GM18951 (cell line): ENCODE measurements around the gene TCERG1L.

Experiments used
- POLR2A ChIP-seq: IDR thresholded peaks from 4 replicates; pipeline ENCODE4 v1.6.1; 2011; ENCODE audit warnings: mild to moderate bottlenecking; ENCODE audit not compliant: insufficient read length, insufficient read depth; ENCODE audit errors: extremely low read depth
- in situ Hi-C: fragments of 300-500 bp; cut with MboI; formaldehyde crosslinking; loops from one replicate; pipeline ENCODE4 v1.12.0; 2022; ENCODE audit warnings: low sequenced_read_pairs, mixed read lengths, inconsistent platforms; ENCODE audit not compliant: unreplicated experiment

The TCERG1L gene

DNA sequence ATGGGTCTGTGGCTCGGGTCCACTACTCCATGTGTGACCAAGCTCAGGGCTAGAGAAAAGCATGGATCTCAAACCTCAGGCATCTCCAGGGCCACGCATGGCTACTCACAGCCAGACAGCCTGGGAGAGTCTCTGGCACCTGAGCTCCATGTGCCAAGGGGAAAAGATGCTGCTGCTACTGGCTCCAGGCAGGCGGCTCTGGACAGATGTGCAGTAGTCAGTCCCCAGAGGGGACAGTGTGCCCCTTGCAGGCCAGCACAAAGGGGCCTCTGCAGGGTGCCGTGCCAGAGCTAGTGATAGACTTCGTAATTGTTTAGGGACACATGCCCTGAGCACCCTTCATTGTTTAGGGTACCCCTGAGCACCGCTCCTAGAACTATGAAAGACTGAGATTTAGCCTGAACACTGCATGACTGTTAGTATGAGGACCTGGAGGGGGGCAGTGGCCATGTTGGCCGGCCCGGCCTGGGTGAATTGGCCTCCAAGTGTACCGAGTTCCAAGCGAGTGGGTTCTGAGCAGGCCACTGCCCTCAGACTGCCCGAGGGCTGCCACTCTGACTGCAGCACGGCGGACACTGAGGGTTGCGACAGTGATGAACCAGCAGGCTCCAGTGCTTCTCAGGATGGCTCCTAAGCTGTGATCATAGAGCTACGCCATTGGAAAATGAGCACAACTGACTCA, 80.7 kb downstream of the TCERG1L start:
- in situ Hi-C loops, result no loop called here

GRCh38 chr10:131230166-131230565, 81.4 kb downstream of the TCERG1L start:
- no peak for TF ChIP-seq POLR2A
- in situ Hi-C loops, result no loop called here

More for the DNA sequence above, 80.7 kb downstream of the TCERG1L start:
- TF ChIP-seq POLR2A, result no peak

GRCh38 chr10:131227163-131227740, 84.3 kb downstream of the TCERG1L start:
- in situ Hi-C loops, result no loop called here
- TF ChIP-seq POLR2A, result no peak

- in situ Hi-C loops, result no loop called here
- no peak for TF ChIP-seq POLR2A
These were observed 84.9 kb downstream of the TCERG1L start for GRCh38 chr10:131226446-131227162.

DNA sequence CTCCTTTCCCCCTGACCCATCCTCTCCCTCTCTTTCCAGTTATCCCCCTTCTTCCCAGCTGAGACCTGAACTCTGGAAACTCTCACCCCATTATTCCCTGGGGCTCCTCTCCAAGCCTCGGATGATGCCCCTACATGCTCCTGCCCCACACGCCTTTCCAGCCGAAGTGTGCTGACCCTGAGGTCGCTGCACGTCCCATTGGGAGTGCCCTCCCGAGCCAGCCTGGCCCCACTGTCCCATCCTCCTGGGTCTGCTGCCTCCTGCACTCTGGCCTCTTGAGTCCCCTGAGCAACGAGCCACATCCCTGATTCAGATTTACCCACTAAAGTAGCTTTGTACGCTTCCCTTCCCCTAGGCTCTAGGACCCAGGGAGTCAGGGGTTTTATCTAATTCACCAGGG, 87.4 kb downstream of the TCERG1L start:
- in situ Hi-C loops, result no loop called here

GRCh38 chr10:131223422-131223821, 88.1 kb downstream of the TCERG1L start:
- TF ChIP-seq POLR2A, result no peak
- in situ Hi-C loops, result no loop called here

More for the DNA sequence above, 87.4 kb downstream of the TCERG1L start:
- no peak for TF ChIP-seq POLR2A

DNA sequence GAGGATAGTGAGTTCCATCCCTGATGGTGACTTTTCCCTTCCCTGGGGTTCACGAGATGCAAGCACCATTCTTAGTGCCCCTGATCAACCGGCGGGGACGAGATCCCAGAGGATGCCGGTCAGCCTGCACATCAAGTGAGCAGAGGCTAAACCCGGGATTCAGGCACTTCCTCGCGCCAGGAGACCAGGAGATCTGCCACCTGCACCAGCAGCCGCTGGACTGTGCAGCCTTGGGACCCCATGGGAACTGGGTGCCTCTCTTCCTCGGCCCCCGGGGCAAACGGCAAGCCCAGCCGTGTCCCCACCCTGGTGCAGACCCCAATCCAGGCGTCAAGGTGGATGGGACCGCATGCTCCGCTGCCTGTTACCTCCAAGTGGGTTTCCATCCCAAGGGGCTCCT, 88.5 kb downstream of the TCERG1L start:
- in situ Hi-C loops, result no loop called here
- TF ChIP-seq POLR2A, result no peak

- no peak for TF ChIP-seq POLR2A
- in situ Hi-C loops, result no loop called here
These were observed 89.8 kb downstream of the TCERG1L start for GRCh38 chr10:131221632-131222277.

DNA sequence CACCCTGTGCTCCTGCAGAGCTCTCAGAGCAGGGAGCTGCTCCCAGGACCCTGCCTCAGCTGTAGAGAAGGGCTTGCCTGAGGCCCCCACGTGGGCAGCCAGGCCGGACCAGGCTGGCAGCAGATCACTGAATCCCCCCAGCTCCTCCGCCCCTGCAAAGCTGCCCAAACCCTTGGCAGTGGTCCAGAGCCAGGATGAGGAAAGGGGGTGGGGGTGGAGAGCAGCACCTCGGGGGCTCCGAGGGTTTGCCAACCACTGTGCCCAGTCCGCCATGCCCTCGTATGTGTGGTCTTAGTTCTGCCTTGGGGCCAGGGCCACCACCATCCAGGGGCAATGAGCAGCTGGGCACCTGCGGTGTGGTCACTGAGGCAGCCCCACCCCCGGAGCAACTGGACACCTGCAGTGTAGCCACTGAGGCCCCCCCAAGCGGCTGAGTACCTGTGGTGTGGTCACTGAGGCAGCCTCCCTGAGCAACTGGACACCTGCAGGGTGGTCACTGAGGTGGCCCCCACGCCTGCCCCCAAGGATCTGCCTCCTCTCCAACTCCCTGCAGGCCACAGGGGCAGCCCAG, 90.8 kb downstream of the TCERG1L start:
- TF ChIP-seq POLR2A, result no peak

GRCh38 chr10:131219955-131220489, 91.5 kb downstream of the TCERG1L start:
- in situ Hi-C loops, result no loop called here
- TF ChIP-seq POLR2A, result no peak

More for the DNA sequence above, 90.8 kb downstream of the TCERG1L start:
- in situ Hi-C loops, result no loop called here

- TF ChIP-seq POLR2A, result no peak
- in situ Hi-C loops, result no loop called here
These were observed 92.0 kb downstream of the TCERG1L start for GRCh38 chr10:131219584-131219886.

GRCh38 chr10:131218811-131219583, 92.5 kb downstream of the TCERG1L start:
- TF ChIP-seq POLR2A, result no peak

DNA sequence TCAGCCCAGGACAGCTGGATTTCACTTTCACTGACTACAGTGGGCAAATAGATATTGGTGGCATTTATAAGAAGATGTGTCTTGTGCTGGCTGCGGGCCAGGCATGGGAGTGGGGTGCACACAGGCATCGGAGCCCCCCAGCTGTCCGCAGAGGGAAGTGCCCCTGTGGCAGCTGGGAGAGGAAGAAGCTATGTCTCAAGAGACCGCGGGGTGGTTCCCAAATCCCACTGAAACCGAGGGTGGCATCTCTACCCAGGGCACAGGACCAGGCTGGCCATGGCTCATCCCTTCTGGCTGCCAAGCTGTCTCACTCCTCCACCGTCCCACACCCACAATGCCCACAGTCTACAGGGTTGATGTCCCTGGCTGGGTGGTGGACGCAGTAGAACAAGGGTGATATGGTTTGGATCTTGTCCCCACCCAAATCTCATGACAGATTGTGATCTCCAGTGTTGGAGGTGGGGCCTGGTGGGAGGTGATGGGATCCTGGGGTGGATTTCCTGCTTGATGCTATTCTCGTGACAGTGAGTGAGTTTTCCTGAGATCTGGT, 94.8 kb downstream of the TCERG1L start:
- in situ Hi-C loops, result no loop called here
- no peak for TF ChIP-seq POLR2A

More at GRCh38 chr10:131218811-131219583, 92.5 kb downstream of the TCERG1L start:
- in situ Hi-C loops, result no loop called here
